OCI-LY1 (cell line): ENCODE results near the gene KLHL14.

Experiments
- H2AFZ ChIP-seq: fragments of 200-600 bp; sonication (generic), shearing (Covaris generic); 2 replicates; pipeline ENCODE4 v1.6.0; 2014; ENCODE audit warnings: antibody characterized with exemption, mild to moderate bottlenecking, low read length
- H3F3A ChIP-seq: fragments of 200-600 bp; sonication (generic), shearing (Covaris generic); 2 replicates; pipeline ENCODE4 v1.6.0; 2014; ENCODE audit warnings: mild to moderate bottlenecking, antibody characterized with exemption, low read length, moderate library complexity; ENCODE audit not compliant: insufficient read depth
- H3K27ac ChIP-seq: fragments of 200-600 bp; sonication (generic); 2 replicates; pipeline ENCODE4 v1.5.1; 2014; ENCODE audit warnings: low read length, mixed run types, mild to moderate bottlenecking, low read depth; ENCODE audit not compliant: poor library complexity, severe bottlenecking
- H3K27me3 ChIP-seq: fragments of 200-600 bp; sonication (generic); 2 replicates; pipeline ENCODE4 v1.6.0; 2014; ENCODE audit warnings: antibody characterized with exemption, mild to moderate bottlenecking, low read length, moderate library complexity; ENCODE audit not compliant: insufficient read depth
- H3K36me3 ChIP-seq: fragments of 200-600 bp; sonication (generic); 2 replicates; pipeline ENCODE4 v1.6.1; 2014; ENCODE audit warnings: mild to moderate bottlenecking, antibody characterized with exemption, low read length, moderate library complexity, mixed read lengths; ENCODE audit not compliant: insufficient read depth
- H3K4me1 ChIP-seq: fragments of 200-600 bp; sonication (generic); 2 replicates; pipeline ENCODE4 v1.5.1; 2014; ENCODE audit warnings: mild to moderate bottlenecking, low read length, moderate library complexity; ENCODE audit not compliant: insufficient read depth, severe bottlenecking
- H3K4me2 ChIP-seq: fragments of 200-600 bp; sonication (generic), shearing (Covaris generic); 2 replicates; pipeline ENCODE4 v1.6.1; 2014; ENCODE audit warnings: low read length
- H3K4me3 ChIP-seq: fragments of 200-600 bp; sonication (generic); 2 replicates; pipeline ENCODE4 v1.5.1; 2014; ENCODE audit warnings: low read length, low read depth, mild to moderate bottlenecking, mixed read lengths; ENCODE audit not compliant: poor library complexity, severe bottlenecking
- H3K79me2 ChIP-seq: fragments of 200-600 bp; shearing (Covaris generic); 2 replicates; pipeline ENCODE4 v1.6.1; 2016; ENCODE audit warnings: mixed run types, low read length, mixed read lengths; ENCODE audit not compliant: insufficient read depth
- H3K9ac ChIP-seq: fragments of 200-600 bp; sonication (generic), shearing (Covaris generic); 2 replicates; pipeline ENCODE4 v1.6.1; 2014; ENCODE audit warnings: mild to moderate bottlenecking, low read length, mixed read lengths
- H3K9me2 ChIP-seq: fragments of 200-600 bp; sonication (generic), shearing (Covaris generic); 2 replicates; pipeline ENCODE4 v1.6.1; 2014; ENCODE audit warnings: low read depth, mild to moderate bottlenecking, low read length, mixed read lengths
- H3K9me3 ChIP-seq: fragments of 200-600 bp; shearing (Covaris generic); 2 replicates; pipeline ENCODE4 v1.6.1; 2014; ENCODE audit warnings: low read length, mixed read lengths
- H4K20me1 ChIP-seq: fragments of 200-600 bp; sonication (generic), shearing (Covaris generic); 2 replicates; pipeline ENCODE4 v1.6.0; 2016; ENCODE audit warnings: mild to moderate bottlenecking, low read length; ENCODE audit not compliant: insufficient read depth
- EZH2 ChIP-seq: fragments of 200-600 bp; sonication (generic), shearing (Covaris generic); IDR thresholded peaks from 2 replicates; pipeline ENCODE4 v1.8.0; 2017; ENCODE audit warnings: borderline replicate concordance, mixed run types, mild to moderate bottlenecking, antibody characterized with exemption, low read length, moderate library complexity, mixed read lengths
- TF ChIP-seq, protein P1 (sequence below): fragments of 200-600 bp; sonication (generic), shearing (Covaris generic); IDR thresholded peaks from 2 replicates; pipeline ENCODE4 v1.5.1; 2017; ENCODE audit warnings: mild to moderate bottlenecking, antibody characterized with exemption, low read length, moderate library complexity, mixed read lengths

KLHL14 gene

GRCh38 chr18:32637226-32637625, 135.6 kb downstream of the KLHL14 start:
- Histone ChIP-seq H3K79me2 (no peaks in the 10 kb centered on the region), H2AFZ (no peak overlapping the region), H3K9ac (no peak overlapping the region), H3K27me3 (no peaks in the 10 kb centered on the region), H3K36me3 (no peaks in the 10 kb centered on the region), H4K20me1 (no peaks in the 10 kb centered on the region), H3K9me2 (no peaks in the 10 kb centered on the region), H3K4me2 (no peak overlapping the region), H3K4me1 (no peaks in the 10 kb centered on the region), H3K27ac (no peak overlapping the region), H3F3A (no peaks in the 10 kb centered on the region), H3K9me3 (no peaks in the 10 kb centered on the region), H3K4me3 (no peak overlapping the region)
- TF ChIP-seq EZH2 = no peak
- TF ChIP-seq, protein P1, sequence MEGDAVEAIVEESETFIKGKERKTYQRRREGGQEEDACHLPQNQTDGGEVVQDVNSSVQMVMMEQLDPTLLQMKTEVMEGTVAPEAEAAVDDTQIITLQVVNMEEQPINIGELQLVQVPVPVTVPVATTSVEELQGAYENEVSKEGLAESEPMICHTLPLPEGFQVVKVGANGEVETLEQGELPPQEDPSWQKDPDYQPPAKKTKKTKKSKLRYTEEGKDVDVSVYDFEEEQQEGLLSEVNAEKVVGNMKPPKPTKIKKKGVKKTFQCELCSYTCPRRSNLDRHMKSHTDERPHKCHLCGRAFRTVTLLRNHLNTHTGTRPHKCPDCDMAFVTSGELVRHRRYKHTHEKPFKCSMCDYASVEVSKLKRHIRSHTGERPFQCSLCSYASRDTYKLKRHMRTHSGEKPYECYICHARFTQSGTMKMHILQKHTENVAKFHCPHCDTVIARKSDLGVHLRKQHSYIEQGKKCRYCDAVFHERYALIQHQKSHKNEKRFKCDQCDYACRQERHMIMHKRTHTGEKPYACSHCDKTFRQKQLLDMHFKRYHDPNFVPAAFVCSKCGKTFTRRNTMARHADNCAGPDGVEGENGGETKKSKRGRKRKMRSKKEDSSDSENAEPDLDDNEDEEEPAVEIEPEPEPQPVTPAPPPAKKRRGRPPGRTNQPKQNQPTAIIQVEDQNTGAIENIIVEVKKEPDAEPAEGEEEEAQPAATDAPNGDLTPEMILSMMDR = no peak

GRCh38 chr18:32634876-32635431, 137.9 kb downstream of the KLHL14 start:
- Histone ChIP-seq H3K4me1 (no peaks in the 10 kb centered on the region), H3K9ac (no peak overlapping the region), H3K9me2 (no peaks in the 10 kb centered on the region), H3K27me3 (no peaks in the 10 kb centered on the region), H3K36me3 (no peaks in the 10 kb centered on the region), H4K20me1 (no peaks in the 10 kb centered on the region), H3K4me3 (no peak overlapping the region), H3K79me2 (no peaks in the 10 kb centered on the region), H2AFZ (no peak overlapping the region), H3K27ac (no peak overlapping the region), H3K9me3 (no peaks in the 10 kb centered on the region), H3K4me2 (no peak overlapping the region), H3F3A (no peaks in the 10 kb centered on the region)
- TF ChIP-seq, protein P1 = no peak
- TF ChIP-seq EZH2 = no peak

GRCh38 chr18:32629981-32630700, 142.7 kb downstream of the KLHL14 start:
- Histone ChIP-seq H3K4me1 (no peaks in the 10 kb centered on the region), H3K9me3 (no peaks in the 10 kb centered on the region), H3K27ac (no peak overlapping the region), H4K20me1 (no peaks in the 10 kb centered on the region), H2AFZ (no peak overlapping the region), H3K9me2 (no peaks in the 10 kb centered on the region), H3K9ac (no peak overlapping the region), H3K36me3 (no peaks in the 10 kb centered on the region), H3K27me3 (no peaks in the 10 kb centered on the region), H3K79me2 (no peaks in the 10 kb centered on the region), H3K4me3 (no peak overlapping the region), H3F3A (no peaks in the 10 kb centered on the region), H3K4me2 (no peak overlapping the region)
- TF ChIP-seq, protein P1 = no peak
- TF ChIP-seq EZH2 = no peak
